ENCODE measurements around the gene EXOC4. TPM values are rescaled to one million over a fixed set of nuclear protein-coding genes. Genes with fewer than 3 reads are reported as not detected.

Gene EXOC4
- total and polyA plus RNA-seq, 2 of the 13 experiments (the other 11 are each of a cell fraction or from before 2014, with no cell fraction given): 22.5 to 39.0 TPM

DNA sequence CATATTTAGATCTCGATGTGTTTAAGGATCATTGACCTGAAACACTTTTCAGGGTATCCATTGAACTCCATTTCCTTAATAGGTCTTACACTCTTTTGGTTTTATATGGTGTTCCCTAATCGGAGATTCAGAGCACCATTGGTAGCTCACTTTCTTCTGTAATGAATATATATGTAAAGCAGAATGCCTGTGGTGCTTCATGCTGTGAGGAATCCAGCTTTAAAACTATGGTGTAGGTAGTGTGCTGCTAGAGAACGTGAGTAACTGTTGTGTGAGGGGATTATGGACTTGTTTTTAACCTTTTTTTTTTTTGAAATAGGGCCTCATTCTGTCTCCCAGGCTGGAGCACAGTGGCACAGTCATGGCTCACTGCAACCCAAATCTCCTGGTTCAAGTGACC lies 497.4 kb downstream of the EXOC4 start:
- FAIRE-seq (no peak), ATAC-seq (no peak), DNase-seq (ENCODE audit: low spot score) (no peak)
- ChIA-PET POLR2A (no interaction called here), CTCF (ENCODE audit: low intra/inter-chr PET ratio, low total read pairs) (no interaction called here)
- no peak overlapping the region for H3K9ac ChIP-seq (ENCODE audit: insufficient read depth, low read depth, low read length)
- BruUV-seq (replicated peaks): no TSS peak
- no peaks in the 10 kb centered on the region for H3K9me3 ChIP-seq (ENCODE audit: low read length)
- no peaks in the 10 kb centered on the region for H3K27me3 ChIP-seq (ENCODE audit: control insufficient read depth in 1 of 2, insufficient read depth in 2 of 2, low read length in 2 of 2)
- H3K36me3 ChIP-seq (replicated peaks in 1 of 2; ENCODE audit: control insufficient read depth in 1 of 2, insufficient read depth in 2 of 2, low read length in 2 of 2): no peaks in the 10 kb centered on the region
- H3K4me3 ChIP-seq (replicated peaks in 1 of 3; ENCODE audit: insufficient read depth in 1 of 3, low read depth in 2 of 3, low read length in 3 of 3): no peak overlapping the region
- no peaks in the 10 kb centered on the region for H4K20me1 ChIP-seq (ENCODE audit: insufficient read depth, low read length)
- no peak overlapping the region for H3K4me2 ChIP-seq (ENCODE audit: low read depth, low read length)
- intact Hi-C loops (cut with micrococcal nuclease; ENCODE audit: unreplicated experiment) (no loop called here), in situ Hi-C loops (cut with HindIII; ENCODE audit: extremely low pct_ligation_motif_present, low pct_unique_long_range_greater_than_20kb) (no loop called here)
- 97% methylated on average over 3 of the region's 3 CpGs for WGBS (ENCODE audit: low lambda C conversion rate)
- H3K4me1 ChIP-seq (ENCODE audit: insufficient read depth, low read length): peaks cover 17% of the 10 kb centered on the region
- no peaks in the 10 kb centered on the region for H3K79me2 ChIP-seq (ENCODE audit: insufficient read depth, low read length)
- no peak overlapping the region for H3K27ac ChIP-seq (ENCODE audit: extremely low read length, insufficient read depth, low read length)
- TF ChIP-seq POGK (CRISPR knock-in tag; conservative IDR thresholded peaks at IDR 0.05): no peak
- TF ChIP-seq MEIS2 (CRISPR knock-in tag; IDR thresholded peaks at IDR 0.05): no peak
- no peak for TF ChIP-seq KLF6 (CRISPR knock-in tag; IDR thresholded peaks at IDR 0.05)
- TF ChIP-seq ZNF513 (CRISPR knock-in tag; conservative IDR thresholded peaks at IDR 0.05): no peak
- no peak for TF ChIP-seq ATAD3A (CRISPR knock-in tag; IDR thresholded peaks at IDR 0.05)
- H2AFZ ChIP-seq (ENCODE audit: low read length): no peak overlapping the region

DNA sequence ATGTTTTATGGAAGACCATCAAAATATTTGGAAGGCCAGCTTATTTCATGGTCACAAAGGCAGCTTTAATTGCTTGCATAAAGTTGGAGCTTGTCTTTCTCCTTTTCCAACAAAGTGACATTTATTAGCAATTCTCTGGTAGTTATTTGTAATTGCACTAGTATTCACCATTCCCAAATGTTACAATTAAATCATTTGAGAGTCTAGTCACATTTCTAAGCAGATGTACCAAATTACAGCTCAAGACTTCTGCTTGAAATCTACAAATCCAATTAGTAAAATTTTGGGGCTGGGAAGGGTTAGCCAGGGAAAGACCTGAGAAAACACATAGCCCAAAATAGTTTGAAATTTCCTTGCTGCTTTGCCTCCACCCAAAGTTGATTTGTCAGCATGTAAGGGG lies 498.2 kb downstream of the EXOC4 start:
- DNase-seq (ENCODE audit: low spot score) (no peak), ATAC-seq (no peak), FAIRE-seq (no peak)
- Histone ChIP-seq H3K79me2 (ENCODE audit: insufficient read depth, low read length) (no peaks in the 10 kb centered on the region), H4K20me1 (ENCODE audit: insufficient read depth, low read length) (no peaks in the 10 kb centered on the region), H3K4me3 (replicated peaks in 1 of 3; ENCODE audit: insufficient read depth in 1 of 3, low read depth in 2 of 3, low read length in 3 of 3) (no peak overlapping the region), H3K9ac (ENCODE audit: insufficient read depth, low read depth, low read length) (no peak overlapping the region), H3K27ac (ENCODE audit: extremely low read length, insufficient read depth, low read length) (no peak overlapping the region), H3K4me1 (ENCODE audit: insufficient read depth, low read length) (peaks cover 17% of the 10 kb centered on the region), H2AFZ (ENCODE audit: low read length) (no peak overlapping the region), H3K27me3 (ENCODE audit: control insufficient read depth in 1 of 2, insufficient read depth in 2 of 2, low read length in 2 of 2) (no peaks in the 10 kb centered on the region), H3K4me2 (ENCODE audit: low read depth, low read length) (no peak overlapping the region), H3K36me3 (replicated peaks in 1 of 2; ENCODE audit: control insufficient read depth in 1 of 2, insufficient read depth in 2 of 2, low read length in 2 of 2) (no peaks in the 10 kb centered on the region), H3K9me3 (ENCODE audit: low read length) (no peaks in the 10 kb centered on the region)
- CTCF ChIA-PET (ENCODE audit: low intra/inter-chr PET ratio, low total read pairs): no interaction called here
- intact Hi-C loops (cut with micrococcal nuclease; ENCODE audit: unreplicated experiment): no loop called here
- POLR2A ChIA-PET: no interaction called here
- in situ Hi-C loops (cut with HindIII; ENCODE audit: extremely low pct_ligation_motif_present, low pct_unique_long_range_greater_than_20kb): no loop called here
- BruUV-seq (replicated peaks): no TSS peak
- TF ChIP-seq ASH2L (IDR thresholded peaks at IDR 0.05; ENCODE audit: insufficient read length, low read depth, low read length) (no peak), SKIL (CRISPR knock-in tag; IDR thresholded peaks at IDR 0.05; ENCODE audit: borderline replicate concordance) (no peak), ZNF777 (CRISPR knock-in tag; IDR thresholded peaks at IDR 0.05) (no peak)

Data from HepG2 (cell line).